Measurements from ENCODE around the gene FNIP1.
"Not testable (repeated sequence)": the region's sequence is repeated elsewhere in the genome, so short reads cannot be mapped to it uniquely, and the experiment has no call there.

FNIP1 gene

DNA sequence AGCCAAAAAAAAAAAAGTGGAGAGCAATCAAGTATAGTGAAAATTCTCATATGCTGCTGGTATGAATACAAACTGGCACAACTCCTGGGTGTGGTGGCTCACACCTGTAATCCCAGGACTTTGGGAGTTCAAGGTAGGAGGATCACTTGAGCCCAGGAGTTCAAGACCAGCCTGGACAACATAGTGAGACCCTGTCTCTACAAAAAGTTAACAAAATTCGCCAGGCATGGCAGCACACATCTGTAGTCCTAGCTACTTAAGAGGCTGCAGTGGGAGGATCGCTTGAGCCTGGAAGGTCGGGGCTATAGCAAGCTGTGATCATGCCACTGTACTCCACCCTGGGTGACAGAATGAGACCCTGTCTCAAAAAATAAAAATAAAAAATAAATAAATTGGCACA lies 51.7 kb downstream of the FNIP1 start:
- H3K4me3 ChIP-seq (ENCODE audit: low read depth, low read length), result no peak overlapping the region
- no peak for DNase-seq (ENCODE audit: low read depth)
- TF ChIP-seq, protein P1, sequence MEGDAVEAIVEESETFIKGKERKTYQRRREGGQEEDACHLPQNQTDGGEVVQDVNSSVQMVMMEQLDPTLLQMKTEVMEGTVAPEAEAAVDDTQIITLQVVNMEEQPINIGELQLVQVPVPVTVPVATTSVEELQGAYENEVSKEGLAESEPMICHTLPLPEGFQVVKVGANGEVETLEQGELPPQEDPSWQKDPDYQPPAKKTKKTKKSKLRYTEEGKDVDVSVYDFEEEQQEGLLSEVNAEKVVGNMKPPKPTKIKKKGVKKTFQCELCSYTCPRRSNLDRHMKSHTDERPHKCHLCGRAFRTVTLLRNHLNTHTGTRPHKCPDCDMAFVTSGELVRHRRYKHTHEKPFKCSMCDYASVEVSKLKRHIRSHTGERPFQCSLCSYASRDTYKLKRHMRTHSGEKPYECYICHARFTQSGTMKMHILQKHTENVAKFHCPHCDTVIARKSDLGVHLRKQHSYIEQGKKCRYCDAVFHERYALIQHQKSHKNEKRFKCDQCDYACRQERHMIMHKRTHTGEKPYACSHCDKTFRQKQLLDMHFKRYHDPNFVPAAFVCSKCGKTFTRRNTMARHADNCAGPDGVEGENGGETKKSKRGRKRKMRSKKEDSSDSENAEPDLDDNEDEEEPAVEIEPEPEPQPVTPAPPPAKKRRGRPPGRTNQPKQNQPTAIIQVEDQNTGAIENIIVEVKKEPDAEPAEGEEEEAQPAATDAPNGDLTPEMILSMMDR (IDR thresholded peaks at IDR 0.05; ENCODE audit: control insufficient read depth, extremely low read depth, insufficient read depth), result no peak

DNA sequence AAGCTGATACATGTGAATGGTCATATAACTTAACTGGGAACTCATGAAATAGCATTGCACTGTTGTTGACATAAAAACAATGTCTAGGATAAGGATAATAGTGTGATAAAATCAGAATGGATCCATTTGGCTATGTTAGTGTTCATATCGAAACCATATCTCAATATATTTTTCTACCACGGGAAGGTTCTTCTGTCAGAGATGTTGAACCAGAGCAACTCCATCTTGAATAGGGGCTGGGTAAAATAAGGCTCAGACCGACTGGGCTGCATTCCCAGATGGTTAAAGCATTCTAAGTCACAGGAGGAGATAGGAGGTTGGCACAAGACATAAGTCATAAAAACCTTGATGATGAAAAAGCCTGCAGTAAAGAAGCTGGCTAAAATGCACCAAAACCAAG lies 56.3 kb downstream of the FNIP1 start:
- TF ChIP-seq, protein P1 (IDR thresholded peaks at IDR 0.05; ENCODE audit: control insufficient read depth, extremely low read depth, insufficient read depth), result no peak
- DNase-seq (ENCODE audit: low read depth), result no peak
- H3K4me3 ChIP-seq (ENCODE audit: low read depth, low read length), result no peak overlapping the region

DNA sequence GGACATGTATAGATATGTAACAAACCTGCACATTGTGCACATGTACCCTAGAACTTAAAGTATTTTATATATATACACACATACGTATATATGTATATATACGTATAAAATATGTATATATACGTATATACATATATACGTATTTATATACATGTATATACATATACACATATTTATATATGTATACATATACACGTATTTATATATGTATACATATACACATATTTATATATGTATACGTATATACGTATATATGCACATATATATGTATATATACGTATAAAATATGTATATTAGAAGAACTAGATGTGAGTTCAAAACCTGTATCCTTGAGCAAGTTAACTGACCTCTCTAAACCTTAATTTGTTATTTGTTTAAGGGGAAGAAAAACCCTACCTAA lies 61.4 kb downstream of the FNIP1 start:
- TF ChIP-seq, protein P1 (IDR thresholded peaks at IDR 0.05; ENCODE audit: control insufficient read depth, extremely low read depth, insufficient read depth), result no peak
- no peak overlapping the region for H3K4me3 ChIP-seq (ENCODE audit: low read depth, low read length)
- DNase-seq (ENCODE audit: low read depth), result no peak

DNA sequence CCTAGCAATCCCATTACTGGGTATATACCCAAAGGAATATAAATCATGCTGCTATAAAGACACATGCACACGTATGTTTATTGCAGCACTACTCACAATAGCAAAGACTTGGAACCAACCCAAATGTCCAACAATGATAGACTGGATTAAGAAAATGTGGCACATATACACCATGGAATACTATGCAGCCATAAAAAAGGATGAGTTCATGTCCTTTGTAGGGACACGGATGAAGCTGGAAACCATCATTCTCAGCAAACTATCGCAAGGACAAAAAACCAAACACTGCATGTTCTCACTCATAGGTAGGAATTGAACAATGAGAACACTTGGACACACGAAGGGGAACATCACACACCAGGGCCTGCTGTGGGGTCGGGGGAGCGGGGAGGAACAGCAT lies 61.9 kb downstream of the FNIP1 start:
- not testable (repeated sequence) for DNase-seq (ENCODE audit: low read depth)

DNA sequence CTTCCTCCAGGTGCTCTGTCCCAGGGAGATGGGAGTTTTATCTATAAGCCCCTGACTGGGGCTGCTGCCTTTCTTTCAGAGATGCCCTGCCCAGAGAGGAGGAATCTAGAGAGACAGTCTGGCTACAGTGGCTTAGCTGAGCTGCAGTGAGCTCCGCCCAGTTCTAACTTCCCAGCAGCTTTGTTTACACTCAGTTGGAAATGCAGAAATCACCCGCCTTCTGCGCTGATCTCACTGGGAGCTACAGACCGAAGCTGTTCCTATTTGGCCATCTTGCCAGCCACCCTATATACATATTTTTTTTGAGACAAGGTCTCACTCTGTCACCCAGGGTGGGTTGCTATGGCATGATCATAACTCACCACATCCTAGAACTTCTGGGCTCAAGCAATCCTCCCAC lies 67.5 kb downstream of the FNIP1 start:
- not testable (repeated sequence) for DNase-seq (ENCODE audit: low read depth); H3K4me3 ChIP-seq (ENCODE audit: low read depth, low read length)

More for the DNA sequence above, 61.9 kb downstream of the FNIP1 start:
- not testable (repeated sequence) for H3K4me3 ChIP-seq (ENCODE audit: low read depth, low read length)

DNA sequence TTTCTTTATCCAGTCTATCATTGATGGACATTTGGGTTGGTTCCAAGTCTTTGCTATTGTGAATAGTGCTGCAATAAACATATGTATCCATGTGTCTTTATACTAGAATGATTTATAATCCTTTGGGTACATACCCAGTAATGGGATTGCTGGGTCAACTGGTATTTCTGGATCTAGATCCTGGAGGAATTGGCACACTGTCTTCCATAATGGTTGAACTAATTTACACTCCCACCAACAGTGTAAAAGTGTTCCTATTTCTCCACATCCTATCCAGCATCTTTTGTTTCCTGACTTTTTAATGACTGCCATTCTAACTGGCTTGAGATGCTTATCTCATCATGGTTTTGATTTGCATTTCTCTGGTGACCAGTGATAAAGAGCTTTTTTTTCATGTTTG lies 72.7 kb downstream of the FNIP1 start:
- H3K4me3 ChIP-seq (ENCODE audit: low read depth, low read length), result not testable (repeated sequence)
- DNase-seq (ENCODE audit: low read depth), result peak; percentile 21

DNA sequence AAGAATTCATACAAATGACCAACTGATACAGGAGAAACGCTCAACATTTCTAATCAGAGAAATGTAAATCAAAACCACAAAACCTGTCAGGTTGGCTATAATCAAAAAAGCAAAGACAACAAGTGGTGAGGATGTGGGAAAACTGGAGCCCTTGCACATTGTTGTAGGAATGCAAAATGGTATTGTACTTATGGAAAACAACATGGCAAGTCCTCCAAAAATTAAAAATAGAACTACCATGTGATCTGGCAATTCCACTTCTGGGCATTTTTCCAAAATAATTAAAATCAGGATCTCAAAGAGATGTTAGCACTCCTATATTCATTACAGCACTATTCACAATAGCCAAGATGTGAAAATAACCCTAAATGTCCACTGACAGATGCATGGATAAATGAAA lies 76.1 kb downstream of the FNIP1 start:
- TF ChIP-seq, protein P1 (IDR thresholded peaks at IDR 0.05; ENCODE audit: control insufficient read depth, extremely low read depth, insufficient read depth), result no peak
- DNase-seq (ENCODE audit: low read depth), result no peak
- no peak overlapping the region for H3K4me3 ChIP-seq (ENCODE audit: low read depth, low read length)

DNA sequence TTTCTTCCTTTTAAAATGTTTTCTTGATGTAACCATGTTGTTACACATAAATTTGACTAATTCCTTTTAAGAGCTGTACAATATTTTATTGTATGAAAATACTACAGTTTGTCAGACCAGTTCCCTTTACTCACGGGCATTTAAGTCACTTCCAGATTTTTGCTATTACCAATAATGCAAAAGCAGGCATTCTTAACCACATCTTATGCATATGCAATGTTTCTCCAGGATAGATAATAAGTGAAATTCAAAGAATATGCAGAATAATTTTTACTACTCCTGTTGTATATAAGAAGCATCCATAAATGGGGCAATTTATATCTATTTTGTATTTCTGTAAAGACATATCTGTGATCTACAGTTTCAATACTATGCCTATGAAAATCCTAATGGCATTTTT lies 77.3 kb downstream of the FNIP1 start:
- DNase-seq (ENCODE audit: low read depth), result no peak
- TF ChIP-seq, protein P1 (IDR thresholded peaks at IDR 0.05; ENCODE audit: control insufficient read depth, extremely low read depth, insufficient read depth), result no peak
- H3K4me3 ChIP-seq (ENCODE audit: low read depth, low read length), result no peak overlapping the region

DNA sequence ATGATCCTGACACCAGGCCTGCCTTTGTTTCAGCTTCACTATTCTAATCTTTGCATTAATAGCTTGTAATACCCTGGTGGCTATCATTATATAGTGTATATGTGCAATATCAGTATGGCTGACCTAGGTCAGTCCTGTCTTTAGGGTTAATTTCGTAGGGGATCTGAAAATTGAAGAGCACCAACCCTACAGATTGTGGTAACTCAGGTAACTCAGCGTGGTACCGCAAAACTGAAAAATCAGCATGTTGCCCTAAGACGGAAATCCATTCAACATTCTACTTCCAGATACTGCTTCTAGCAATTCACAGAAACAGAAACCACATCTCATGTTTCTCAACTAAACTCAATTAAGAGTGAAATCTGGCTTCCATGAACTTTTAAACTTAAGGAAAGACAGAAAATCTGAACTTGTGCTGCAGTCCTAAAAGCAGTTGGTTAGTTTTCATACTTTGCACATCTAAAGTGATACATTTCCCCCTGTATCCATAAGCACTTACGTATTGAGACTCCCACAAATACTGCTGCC lies 78.3 kb downstream of the FNIP1 start:
- TF ChIP-seq, protein P1 (IDR thresholded peaks at IDR 0.05; ENCODE audit: control insufficient read depth, extremely low read depth, insufficient read depth), result no peak
- no peak for DNase-seq (ENCODE audit: low read depth)
- no peak overlapping the region for H3K4me3 ChIP-seq (ENCODE audit: low read depth, low read length)

DNA sequence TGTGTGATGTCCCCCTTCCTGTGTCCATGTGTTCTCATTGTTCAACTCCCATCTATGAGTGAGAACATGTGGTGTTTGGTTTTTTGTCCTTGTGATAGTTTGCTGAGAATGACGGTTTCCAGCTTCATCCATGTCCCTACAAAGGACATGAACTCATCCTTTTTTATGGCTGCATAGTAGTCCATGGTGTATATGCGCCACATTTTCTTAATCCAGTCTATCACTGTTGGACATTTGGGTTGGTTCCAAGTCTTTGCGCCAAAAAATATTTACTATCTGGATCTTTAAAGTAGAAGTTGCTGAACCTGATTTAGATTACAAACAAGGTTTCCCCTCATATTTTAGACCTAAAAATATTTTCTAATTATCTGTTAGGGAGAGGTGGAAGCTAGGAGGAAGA lies 79.7 kb downstream of the FNIP1 start:
- H3K4me3 ChIP-seq (ENCODE audit: low read depth, low read length); DNase-seq (ENCODE audit: low read depth): not testable (repeated sequence)
